Liver (tissue), 9 donors: ENCODE results near the gene ZBTB17. TPM values are rescaled to one million over a fixed set of nuclear protein-coding genes. Genes with fewer than 3 reads are reported as not detected.

ENCODE experiments used
- DNase-seq: peaks from one replicate; pipeline ENCODE4 v3.0.0-alpha.2; 2017; ENCODE audit warnings: low spot score
- H3K27ac ChIP-seq, 2 donors: one replicate each; pipeline ENCODE4 v1.7.0; 2013; ENCODE audit warnings: inconsistent platforms in 2 of 2, low read length in 2 of 2, control low read depth in 1 of 2, low read depth in 1 of 2, mild to moderate bottlenecking in 1 of 2
- H3K27me3 ChIP-seq, 4 donors: one replicate each; pipeline versions ENCODE4 v1.6.1 to v1.7.0; 2013; ENCODE audit warnings: low read length in 3 of 4, inconsistent platforms in 1 of 4, mild to moderate bottlenecking in 1 of 4, moderate library complexity in 1 of 4; ENCODE audit not compliant: control insufficient read depth in 4 of 4, insufficient read depth in 4 of 4
- H3K36me3 ChIP-seq, 4 donors: one replicate each; pipeline versions ENCODE4 v1.6.1 to v1.7.0; 2013; ENCODE audit warnings: low read length in 3 of 4, mild to moderate bottlenecking in 3 of 4, low read depth in 1 of 4, moderate library complexity in 1 of 4; ENCODE audit not compliant: control insufficient read depth in 4 of 4, insufficient read depth in 3 of 4
- H3K4me1 ChIP-seq, 4 donors: one replicate each; pipeline versions ENCODE4 v1.6.1 to v1.7.0; 2013; ENCODE audit warnings: low read length in 3 of 4, mild to moderate bottlenecking in 3 of 4, moderate library complexity in 1 of 4; ENCODE audit not compliant: control insufficient read depth in 4 of 4, insufficient read depth in 4 of 4
- H3K4me3 ChIP-seq, 3 donors: one replicate each; pipeline versions ENCODE4 v1.6.1 to v1.7.0; 2013; ENCODE audit warnings: low read length in 3 of 3, control low read depth in 1 of 3, low read depth in 1 of 3, mild to moderate bottlenecking in 1 of 3
- H3K9ac ChIP-seq, 2 donors: one replicate each; pipeline ENCODE4 v1.7.0; 2013; ENCODE audit warnings: low read length in 2 of 2, mild to moderate bottlenecking in 2 of 2, moderate library complexity in 2 of 2, control low read depth in 1 of 2, low read depth in 1 of 2
- H3K9me3 ChIP-seq, 4 donors: one replicate each; pipeline versions ENCODE4 v1.6.1 to v1.7.0; 2013; ENCODE audit warnings: low read length in 3 of 4; ENCODE audit not compliant: control insufficient read depth in 4 of 4
- CTCF ChIP-seq: fragments of 150-350 bp; IDR thresholded peaks from 2 replicates; pipeline ENCODE4 v1.5.1; 2017; ENCODE audit warnings: improper control_type of control experiment, low read depth, low read length; ENCODE audit not compliant: missing input control
- EGR1 ChIP-seq, 2 donors: IDR thresholded peaks; 2 replicates each; pipeline ENCODE4 v1.6.1; 2016 to 2018; ENCODE audit warnings: antibody characterized with exemption in 2 of 2, low read depth in 2 of 2
- FOXA1 ChIP-seq: IDR thresholded peaks from 2 replicates; pipeline ENCODE4 v1.6.1; 2016; ENCODE audit warnings: antibody characterized with exemption
- FOXA2 ChIP-seq: IDR thresholded peaks from 2 replicates; pipeline ENCODE4 v1.6.1; 2016; ENCODE audit warnings: antibody characterized with exemption
- HNF4A ChIP-seq, 2 donors: conservative IDR thresholded peaks; 2 replicates each; pipeline ENCODE4 v1.6.1; 2016; ENCODE audit warnings: antibody characterized with exemption in 2 of 2, mild to moderate bottlenecking in 2 of 2
- HNF4G ChIP-seq: IDR thresholded peaks from 2 replicates; pipeline ENCODE4 v1.6.1; 2016; ENCODE audit warnings: antibody characterized with exemption
- JUND ChIP-seq, 2 donors: IDR thresholded peaks; 2 replicates each; pipeline ENCODE4 v1.6.1; 2016; ENCODE audit warnings: antibody characterized with exemption in 2 of 2
- MAX ChIP-seq: IDR thresholded peaks from 2 replicates; pipeline ENCODE4 v1.6.1; 2016; ENCODE audit warnings: antibody characterized with exemption
- NR2F2 ChIP-seq: IDR thresholded peaks from 2 replicates; pipeline ENCODE4 v1.6.1; 2016; ENCODE audit warnings: antibody characterized with exemption
- RAD21 ChIP-seq, 2 donors: IDR thresholded peaks; 2 replicates each; pipeline ENCODE4 v1.6.1; 2016; ENCODE audit warnings: antibody characterized with exemption in 2 of 2, mild to moderate bottlenecking in 2 of 2
- RXRA ChIP-seq, 2 donors: IDR thresholded peaks; 2 replicates each; pipeline ENCODE4 v1.6.1; 2017 to 2018; ENCODE audit warnings: antibody characterized with exemption in 2 of 2, mild to moderate bottlenecking in 1 of 2
- SP1 ChIP-seq: IDR thresholded peaks from 2 replicates; pipeline ENCODE4 v1.6.1; 2018; ENCODE audit warnings: antibody characterized with exemption, mild to moderate bottlenecking
- TAF1 ChIP-seq: conservative IDR thresholded peaks from 2 replicates; pipeline ENCODE4 v1.6.1; 2016; ENCODE audit warnings: antibody characterized with exemption, mild to moderate bottlenecking
- YY1 ChIP-seq: IDR thresholded peaks from 2 replicates; pipeline ENCODE4 v1.6.1; 2016; ENCODE audit warnings: antibody characterized with exemption, mild to moderate bottlenecking
- ZBTB33 ChIP-seq: IDR thresholded peaks from 2 replicates; pipeline ENCODE4 v1.6.1; 2016; ENCODE audit warnings: antibody characterized with exemption
- WGBS: extraction: QIAGEN DNeasy Blood & Tissue Kit; methylation state at CpG from one replicate; pipeline ENCODE4 v1.1.7; 2013; 5-methylcytosine and 5-hydroxymethylcytosine counted together
- polyA plus RNA-seq, 2 donors: library from polyadenylated mRNA; stranded (reverse) in 1 of 2; unstranded in 1 of 2; fragments of 200-250 nt in 1 of 2; fragments of >200 nt in 1 of 2; fragmentation: Nextera tagmentation in 1 of 2; extraction: Ambion mirVana in 1 of 2; gene quantifications; one replicate each; pipeline versions ENCODE4 v1.2.1 to v1.2.3, GENCODE V29; 2013 to 2015
- total RNA-seq, 2 donors: library from RNA; depleted of rRNA; stranded (reverse); fragments of >200 nt; gene quantifications; one replicate each; pipeline ENCODE4 v1.2.3, GENCODE V29; 2014
- TF ChIP-seq, protein P1 (sequence below): IDR thresholded peaks from 2 replicates; pipeline ENCODE4 v1.6.1; 2016; ENCODE audit warnings: antibody characterized with exemption
- TF ChIP-seq, protein P2 (sequence below): IDR thresholded peaks from 2 replicates; pipeline ENCODE4 v1.6.1; 2016; ENCODE audit warnings: antibody characterized with exemption, mild to moderate bottlenecking
- donor health status: healthy.
- donor health status: healthy.
- donor health status: healthy.
- donor health status: healthy.
- donor health status: healthy.

ZBTB17 gene
- total and polyA plus RNA-seq, 4 donors, result 8.9 to 15.1 (median 9.9) TPM

DNA sequence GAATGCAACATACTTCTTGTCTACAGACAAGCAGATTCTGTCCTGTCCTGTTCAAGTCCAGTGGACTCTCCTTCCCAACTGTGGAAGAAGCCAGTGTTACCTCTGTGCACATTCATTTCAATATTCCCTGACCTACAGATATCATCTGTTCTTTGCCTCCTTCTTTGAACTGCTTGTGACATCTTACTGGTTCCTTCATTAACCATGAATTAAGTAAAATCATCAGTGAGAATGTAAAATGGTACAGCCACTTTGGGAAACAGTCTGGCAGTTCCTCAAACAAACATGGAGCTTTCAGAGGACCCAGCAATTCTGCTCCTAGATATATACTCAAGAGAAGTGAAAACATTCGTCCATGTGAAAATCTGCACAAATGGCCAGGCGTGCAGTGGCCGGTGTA lies 34.9 kb upstream of the ZBTB17 start (continued):
- TF ChIP-seq NR2F2 (no peak), YY1 (no peak), CTCF (no peak), JUND (IDR thresholded peaks at IDR 0.05) (no peak)

- Histone ChIP-seq H3K4me3 (no peak overlapping the region), H3K9ac (no peak overlapping the region), H3K4me1 (peaks cover 0 to 10% (median 6%) of the 10 kb centered on the region in 4 donors), H3K27ac (no peak overlapping the region), H3K36me3 (no peaks in the 10 kb centered on the region), H3K9me3 (no peaks in the 10 kb centered on the region), H3K27me3 (no peaks in the 10 kb centered on the region)
- DNase-seq, result no peak
- 86% methylated on average over 11 of the region's 11 CpGs for WGBS
- no peak for TF ChIP-seq TAF1
- no peak for TF ChIP-seq MAX
- no peak for TF ChIP-seq RAD21 (IDR thresholded peaks at IDR 0.05)
- TF ChIP-seq HNF4G, result no peak
- TF ChIP-seq FOXA2, result no peak
- TF ChIP-seq, protein P1, sequence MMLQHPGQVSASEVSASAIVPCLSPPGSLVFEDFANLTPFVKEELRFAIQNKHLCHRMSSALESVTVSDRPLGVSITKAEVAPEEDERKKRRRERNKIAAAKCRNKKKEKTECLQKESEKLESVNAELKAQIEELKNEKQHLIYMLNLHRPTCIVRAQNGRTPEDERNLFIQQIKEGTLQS, result no peak
- TF ChIP-seq YY1, result no peak
- TF ChIP-seq ZBTB33, result no peak
- no peak for TF ChIP-seq RXRA (IDR thresholded peaks at IDR 0.05)
Observed at GRCh38 chr1:16009678-16010077, 33.8 kb upstream of the ZBTB17 start.

DNA sequence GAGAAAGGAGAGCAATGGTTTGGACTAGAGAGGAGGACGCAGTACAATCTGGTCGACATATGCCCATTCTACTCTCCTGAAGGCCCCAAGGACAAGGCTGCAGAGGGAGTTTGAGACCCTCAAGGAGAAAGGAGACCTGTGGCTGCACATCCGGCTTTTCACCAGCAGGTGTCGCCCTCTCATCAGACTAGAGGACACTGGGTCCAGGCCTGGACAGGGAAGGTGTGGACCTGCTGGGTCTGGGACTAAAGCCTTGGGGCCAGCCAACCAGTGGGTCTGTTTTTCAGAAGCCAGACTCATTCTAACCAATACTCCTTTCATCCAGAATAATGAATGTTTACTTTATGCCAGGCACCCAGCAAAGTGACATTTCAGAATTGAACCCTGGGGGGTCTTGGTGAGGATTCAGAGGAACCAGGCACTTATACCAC lies 33.1 kb upstream of the ZBTB17 start:
- DNase-seq, result peak; percentile 82
- Histone ChIP-seq H3K27ac (no peak overlapping the region), H3K4me1 (peaks cover 0 to 12% (median 6%) of the 10 kb centered on the region in 4 donors), H3K27me3 (no peaks in the 10 kb centered on the region), H3K9ac (no peak overlapping the region), H3K4me3 (no peak overlapping the region), H3K9me3 (no peaks in the 10 kb centered on the region), H3K36me3 (no peaks in the 10 kb centered on the region)
- whole genome bisulfite sequencing, result 3% methylated on average over 4 of the region's 4 CpGs
- TF ChIP-seq HNF4G, result no peak
- TF ChIP-seq FOXA2, result no peak
- TF ChIP-seq CTCF, result peak; percentile 93
- no peak for TF ChIP-seq EGR1 (IDR thresholded peaks at IDR 0.05; ENCODE audit: low read depth in 2 of 2)
- no peak for TF ChIP-seq ZBTB33
- no peak for TF ChIP-seq NR2F2
- no peak for TF ChIP-seq RXRA (IDR thresholded peaks at IDR 0.05)
- no peak for TF ChIP-seq SP1
- no peak for TF ChIP-seq JUND (IDR thresholded peaks at IDR 0.05)
- TF ChIP-seq, protein P2, sequence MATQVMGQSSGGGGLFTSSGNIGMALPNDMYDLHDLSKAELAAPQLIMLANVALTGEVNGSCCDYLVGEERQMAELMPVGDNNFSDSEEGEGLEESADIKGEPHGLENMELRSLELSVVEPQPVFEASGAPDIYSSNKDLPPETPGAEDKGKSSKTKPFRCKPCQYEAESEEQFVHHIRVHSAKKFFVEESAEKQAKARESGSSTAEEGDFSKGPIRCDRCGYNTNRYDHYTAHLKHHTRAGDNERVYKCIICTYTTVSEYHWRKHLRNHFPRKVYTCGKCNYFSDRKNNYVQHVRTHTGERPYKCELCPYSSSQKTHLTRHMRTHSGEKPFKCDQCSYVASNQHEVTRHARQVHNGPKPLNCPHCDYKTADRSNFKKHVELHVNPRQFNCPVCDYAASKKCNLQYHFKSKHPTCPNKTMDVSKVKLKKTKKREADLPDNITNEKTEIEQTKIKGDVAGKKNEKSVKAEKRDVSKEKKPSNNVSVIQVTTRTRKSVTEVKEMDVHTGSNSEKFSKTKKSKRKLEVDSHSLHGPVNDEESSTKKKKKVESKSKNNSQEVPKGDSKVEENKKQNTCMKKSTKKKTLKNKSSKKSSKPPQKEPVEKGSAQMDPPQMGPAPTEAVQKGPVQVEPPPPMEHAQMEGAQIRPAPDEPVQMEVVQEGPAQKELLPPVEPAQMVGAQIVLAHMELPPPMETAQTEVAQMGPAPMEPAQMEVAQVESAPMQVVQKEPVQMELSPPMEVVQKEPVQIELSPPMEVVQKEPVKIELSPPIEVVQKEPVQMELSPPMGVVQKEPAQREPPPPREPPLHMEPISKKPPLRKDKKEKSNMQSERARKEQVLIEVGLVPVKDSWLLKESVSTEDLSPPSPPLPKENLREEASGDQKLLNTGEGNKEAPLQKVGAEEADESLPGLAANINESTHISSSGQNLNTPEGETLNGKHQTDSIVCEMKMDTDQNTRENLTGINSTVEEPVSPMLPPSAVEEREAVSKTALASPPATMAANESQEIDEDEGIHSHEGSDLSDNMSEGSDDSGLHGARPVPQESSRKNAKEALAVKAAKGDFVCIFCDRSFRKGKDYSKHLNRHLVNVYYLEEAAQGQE, result no peak
- no peak for TF ChIP-seq YY1
- no peak for TF ChIP-seq TAF1
- TF ChIP-seq RAD21 (IDR thresholded peaks at IDR 0.05), result peak; percentile 93 to 98
- no peak for TF ChIP-seq FOXA1
- TF ChIP-seq HNF4A (conservative IDR thresholded peaks at IDR 0.05), result peak in 1 of 2 donors; percentile 20
- no peak for TF ChIP-seq MAX
